ENCODE results near the gene ERN1. TPM values are rescaled to one million over a fixed set of nuclear protein-coding genes. Genes with fewer than 3 reads are reported as not detected.

The ERN1 gene
- polyA plus RNA-seq, 3 donors: 11.0 to 27.5 (median 13.7) TPM

GRCh38 chr17:64006361-64007088, 123.4 kb downstream of the ERN1 start:
- 55% methylated on average over 10 of the region's 13 CpGs for WGBS (ENCODE audit: insufficient coverage)
- intact Hi-C loops (cut with micrococcal nuclease): no loop called here
- Histone ChIP-seq H3K79me2 (ENCODE audit: insufficient read depth, low read length) (peaks cover 45% of the 10 kb centered on the region), H3K4me2 (replicated peaks; ENCODE audit: extremely low read depth, low read length, poor library complexity, severe bottlenecking) (no peak overlapping the region), H3K27ac (ENCODE audit: low read depth in 1 of 2, low read length in 2 of 2) (no peak overlapping the region), H3K4me1 (ENCODE audit: control insufficient read depth in 1 of 2, insufficient read depth in 2 of 2, low read length in 2 of 2) (peaks cover 39 to 53% of the 10 kb centered on the region in 2 donors), H3K27me3 (ENCODE audit: control insufficient read depth in 2 of 2, insufficient read depth in 2 of 2, low read length in 2 of 2) (no peaks in the 10 kb centered on the region), H3K36me3 (replicated peaks in 1 of 2; ENCODE audit: control insufficient read depth in 1 of 2, insufficient read depth in 2 of 2, low read length in 2 of 2) (peaks cover 36 to 48% of the 10 kb centered on the region in 2 donors), H3K9me3 (replicated peaks in 1 of 2; ENCODE audit: control insufficient read depth in 1 of 2, insufficient read depth in 1 of 2, low read length in 2 of 2) (no peaks in the 10 kb centered on the region), H3K9ac (ENCODE audit: insufficient read depth, low read length, poor library complexity, severe bottlenecking) (no peak overlapping the region), H4K20me1 (ENCODE audit: insufficient read depth, low read length) (no peaks in the 10 kb centered on the region), H3K4me3 (replicated peaks in 1 of 3; ENCODE audit: low read depth in 2 of 3, low read length in 3 of 3) (no peak overlapping the region), H2AFZ (ENCODE audit: insufficient read depth, low read depth, low read length, poor library complexity, severe bottlenecking) (no peak overlapping the region)
- peaks cover 49 to 65% of the 10 kb centered on the region in 2 donors for H3K36me3 Mint-ChIP-seq
- peaks cover 54% of the 10 kb centered on the region for H3K4me1 Mint-ChIP-seq
- no peak overlapping the region for H3K27ac Mint-ChIP-seq
- TF ChIP-seq, protein P1, sequence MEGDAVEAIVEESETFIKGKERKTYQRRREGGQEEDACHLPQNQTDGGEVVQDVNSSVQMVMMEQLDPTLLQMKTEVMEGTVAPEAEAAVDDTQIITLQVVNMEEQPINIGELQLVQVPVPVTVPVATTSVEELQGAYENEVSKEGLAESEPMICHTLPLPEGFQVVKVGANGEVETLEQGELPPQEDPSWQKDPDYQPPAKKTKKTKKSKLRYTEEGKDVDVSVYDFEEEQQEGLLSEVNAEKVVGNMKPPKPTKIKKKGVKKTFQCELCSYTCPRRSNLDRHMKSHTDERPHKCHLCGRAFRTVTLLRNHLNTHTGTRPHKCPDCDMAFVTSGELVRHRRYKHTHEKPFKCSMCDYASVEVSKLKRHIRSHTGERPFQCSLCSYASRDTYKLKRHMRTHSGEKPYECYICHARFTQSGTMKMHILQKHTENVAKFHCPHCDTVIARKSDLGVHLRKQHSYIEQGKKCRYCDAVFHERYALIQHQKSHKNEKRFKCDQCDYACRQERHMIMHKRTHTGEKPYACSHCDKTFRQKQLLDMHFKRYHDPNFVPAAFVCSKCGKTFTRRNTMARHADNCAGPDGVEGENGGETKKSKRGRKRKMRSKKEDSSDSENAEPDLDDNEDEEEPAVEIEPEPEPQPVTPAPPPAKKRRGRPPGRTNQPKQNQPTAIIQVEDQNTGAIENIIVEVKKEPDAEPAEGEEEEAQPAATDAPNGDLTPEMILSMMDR (IDR thresholded peaks at IDR 0.05): no peak
- H3K27me3 Mint-ChIP-seq (ENCODE audit: low read depth in 3 of 3): peaks cover 0 to 2% (median 0%) of the 10 kb centered on the region in 3 donors
- H3K9me3 Mint-ChIP-seq: peaks cover 0 to 4% (median 0%) of the 10 kb centered on the region in 7 donors
- no peak overlapping the region for H3K4me3 Mint-ChIP-seq
- no peak for DNase-seq

DNA sequence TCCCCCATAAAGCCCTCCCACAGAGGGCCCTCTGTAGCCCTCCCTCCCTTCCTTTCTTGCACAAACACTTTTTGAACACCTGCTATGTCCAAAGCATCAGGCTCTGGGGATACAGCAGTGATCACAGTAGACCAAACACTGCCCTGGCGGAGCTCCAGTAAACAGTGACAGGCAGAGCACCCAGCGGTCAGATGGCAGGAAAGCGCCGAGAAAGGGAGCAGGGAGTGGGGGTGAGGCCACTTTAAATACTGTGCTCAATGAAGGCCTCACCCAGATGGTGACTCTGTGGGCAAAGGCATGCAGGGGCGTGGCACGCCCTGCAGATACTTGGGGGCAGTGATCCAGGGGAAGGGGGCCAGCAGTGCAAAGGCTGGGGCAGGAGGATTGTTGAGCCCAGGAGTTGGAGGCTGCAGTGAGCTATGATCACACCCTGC, 124.2 kb downstream of the ERN1 start:
- Histone ChIP-seq H3K4me2 (replicated peaks; ENCODE audit: extremely low read depth, low read length, poor library complexity, severe bottlenecking) (no peak overlapping the region), H3K36me3 (replicated peaks in 1 of 2; ENCODE audit: control insufficient read depth in 1 of 2, insufficient read depth in 2 of 2, low read length in 2 of 2) (peaks cover 36 to 48% of the 10 kb centered on the region in 2 donors), H3K4me1 (ENCODE audit: control insufficient read depth in 1 of 2, insufficient read depth in 2 of 2, low read length in 2 of 2) (peaks cover 47 to 57% of the 10 kb centered on the region in 2 donors), H2AFZ (ENCODE audit: insufficient read depth, low read depth, low read length, poor library complexity, severe bottlenecking) (no peak overlapping the region), H3K9me3 (replicated peaks in 1 of 2; ENCODE audit: control insufficient read depth in 1 of 2, insufficient read depth in 1 of 2, low read length in 2 of 2) (no peaks in the 10 kb centered on the region), H4K20me1 (ENCODE audit: insufficient read depth, low read length) (no peaks in the 10 kb centered on the region), H3K79me2 (ENCODE audit: insufficient read depth, low read length) (peaks cover 37% of the 10 kb centered on the region), H3K27ac (ENCODE audit: low read depth in 1 of 2, low read length in 2 of 2) (no peak overlapping the region), H3K9ac (ENCODE audit: insufficient read depth, low read length, poor library complexity, severe bottlenecking) (no peak overlapping the region), H3K27me3 (ENCODE audit: control insufficient read depth in 2 of 2, insufficient read depth in 2 of 2, low read length in 2 of 2) (no peaks in the 10 kb centered on the region), H3K4me3 (replicated peaks in 1 of 3; ENCODE audit: low read depth in 2 of 3, low read length in 3 of 3) (no peak overlapping the region)
- 52% methylated on average over 6 of the region's 6 CpGs for WGBS (ENCODE audit: insufficient coverage)
- peak overlapping the region in 2 of 7 donors; percentile 75 to 78 for H3K27ac Mint-ChIP-seq
- H3K4me3 Mint-ChIP-seq: no peak overlapping the region
- peaks cover 46 to 57% of the 10 kb centered on the region in 2 donors for H3K36me3 Mint-ChIP-seq
- DNase-seq: no peak
- TF ChIP-seq, protein P1 (IDR thresholded peaks at IDR 0.05): no peak
- peaks cover 0 to 2% (median 0%) of the 10 kb centered on the region in 3 donors for H3K27me3 Mint-ChIP-seq (ENCODE audit: low read depth in 3 of 3)
- H3K9me3 Mint-ChIP-seq: peaks cover 0 to 4% (median 0%) of the 10 kb centered on the region in 7 donors
- peaks cover 56% of the 10 kb centered on the region for H3K4me1 Mint-ChIP-seq
- intact Hi-C loops (cut with micrococcal nuclease): no loop called here
